Measurements from ENCODE around the gene KREMEN1. TPM values are rescaled to one million over a fixed set of nuclear protein-coding genes. Genes with fewer than 3 reads are reported as not detected.

Gene KREMEN1
- total RNA-seq, 1 experiment from 2014 or later = 2.7 TPM

DNA sequence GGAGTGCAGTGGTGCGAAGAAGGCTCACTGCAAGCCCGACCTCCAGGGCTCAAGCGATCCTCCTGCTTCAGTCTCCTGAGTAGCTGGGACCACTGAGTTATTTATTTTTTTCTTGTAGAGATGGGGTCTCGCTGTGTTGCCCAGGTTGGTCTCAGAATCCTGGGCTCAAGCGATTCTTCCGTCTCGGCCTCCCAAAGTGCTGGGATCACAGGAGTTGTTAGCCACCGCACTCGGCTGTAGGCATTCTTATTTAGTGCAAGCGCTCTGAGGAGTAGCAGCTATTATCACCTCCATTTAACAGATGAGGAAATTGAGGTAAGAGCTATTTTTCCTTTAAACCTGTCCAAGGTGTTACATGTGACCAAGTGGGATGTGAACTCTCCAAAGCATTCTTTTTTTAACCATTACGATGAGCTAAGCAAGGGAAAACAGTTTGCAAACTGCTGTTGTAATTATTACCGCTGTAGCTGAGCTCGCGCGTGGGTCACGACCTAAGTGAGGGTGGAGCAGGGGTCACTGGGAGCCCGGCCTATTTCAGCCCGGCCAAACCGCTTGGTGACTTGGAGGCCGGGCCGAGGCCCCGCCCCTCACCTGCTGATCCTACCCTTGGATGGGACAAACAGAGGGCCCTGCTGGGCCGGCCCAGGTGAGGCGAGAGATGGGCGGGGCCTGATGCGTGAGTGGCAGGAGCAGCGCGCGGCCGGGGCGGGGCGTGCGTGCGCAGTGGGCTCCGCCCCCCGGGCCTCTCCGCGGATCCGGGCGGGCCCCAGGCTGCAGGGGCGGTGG is 449 bp upstream of the KREMEN1 start:
- no peaks in the 10 kb centered on the region for H3K9me2 ChIP-seq (replicated peaks; ENCODE audit: low read length)
- ATAC-seq (peak; percentile 93), DNase-seq (peak; percentile 89)
- no TSS peak for BruUV-seq (replicated peaks)
- TF ChIP-seq, protein P1, sequence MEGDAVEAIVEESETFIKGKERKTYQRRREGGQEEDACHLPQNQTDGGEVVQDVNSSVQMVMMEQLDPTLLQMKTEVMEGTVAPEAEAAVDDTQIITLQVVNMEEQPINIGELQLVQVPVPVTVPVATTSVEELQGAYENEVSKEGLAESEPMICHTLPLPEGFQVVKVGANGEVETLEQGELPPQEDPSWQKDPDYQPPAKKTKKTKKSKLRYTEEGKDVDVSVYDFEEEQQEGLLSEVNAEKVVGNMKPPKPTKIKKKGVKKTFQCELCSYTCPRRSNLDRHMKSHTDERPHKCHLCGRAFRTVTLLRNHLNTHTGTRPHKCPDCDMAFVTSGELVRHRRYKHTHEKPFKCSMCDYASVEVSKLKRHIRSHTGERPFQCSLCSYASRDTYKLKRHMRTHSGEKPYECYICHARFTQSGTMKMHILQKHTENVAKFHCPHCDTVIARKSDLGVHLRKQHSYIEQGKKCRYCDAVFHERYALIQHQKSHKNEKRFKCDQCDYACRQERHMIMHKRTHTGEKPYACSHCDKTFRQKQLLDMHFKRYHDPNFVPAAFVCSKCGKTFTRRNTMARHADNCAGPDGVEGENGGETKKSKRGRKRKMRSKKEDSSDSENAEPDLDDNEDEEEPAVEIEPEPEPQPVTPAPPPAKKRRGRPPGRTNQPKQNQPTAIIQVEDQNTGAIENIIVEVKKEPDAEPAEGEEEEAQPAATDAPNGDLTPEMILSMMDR (conservative IDR thresholded peaks at IDR 0.05; ENCODE audit: low read depth, low read length) = no peak
- TF ChIP-seq EZH2 (IDR thresholded peaks at IDR 0.05; ENCODE audit: low read length, unreplicated experiment) = no peak
- no peak for TF ChIP-seq EZH2phosphoT487 (IDR thresholded peaks at IDR 0.05; ENCODE audit: borderline replicate concordance, low read length)
- ChIA-PET POLR2A (ENCODE audit: unreplicated experiment) (interaction anchor here (0.6 kb wide), 1 partner anchor 38 kb away, joined by 11 read pairs; no protein-coding TSS in a partner anchor), CTCF (no interaction called here)
- no peak overlapping the region for H3K27ac ChIP-seq (ENCODE audit: low read length)
- no peaks in the 10 kb centered on the region for H3K9me3 ChIP-seq (ENCODE audit: low read length)
- no peaks in the 10 kb centered on the region for H4K20me1 ChIP-seq (ENCODE audit: low read length)
- peak overlapping the region; percentile 86 for H3K4me2 ChIP-seq (ENCODE audit: low read length)
- H2AFZ ChIP-seq (ENCODE audit: low read length) = peak overlapping the region; percentile 38; the same call in 1 of the 2 replicates
- H3K9ac ChIP-seq (ENCODE audit: low read length) = no peak overlapping the region
- no peaks in the 10 kb centered on the region for H3K36me3 ChIP-seq (ENCODE audit: low read depth, low read length)
- H3F3A ChIP-seq (ENCODE audit: low read length, unreplicated experiment) = no peaks in the 10 kb centered on the region
- intact Hi-C loops (cut with micrococcal nuclease) = loop anchor here (10.0 kb wide), 1 partner anchor 82 kb away; no protein-coding TSS in a partner anchor
- no peaks in the 10 kb centered on the region for H3K27me3 ChIP-seq (ENCODE audit: low read length)
- H3K4me1 ChIP-seq (ENCODE audit: insufficient read depth, low read length) = peaks cover 10% of the 10 kb centered on the region; the same call in 1 of the 2 replicates
- no peaks in the 10 kb centered on the region for H3K79me2 ChIP-seq (ENCODE audit: low read length)
- peak overlapping the region; percentile 47; the same call in 1 of the 2 replicates for H3K4me3 ChIP-seq (ENCODE audit: low read length)

DNA sequence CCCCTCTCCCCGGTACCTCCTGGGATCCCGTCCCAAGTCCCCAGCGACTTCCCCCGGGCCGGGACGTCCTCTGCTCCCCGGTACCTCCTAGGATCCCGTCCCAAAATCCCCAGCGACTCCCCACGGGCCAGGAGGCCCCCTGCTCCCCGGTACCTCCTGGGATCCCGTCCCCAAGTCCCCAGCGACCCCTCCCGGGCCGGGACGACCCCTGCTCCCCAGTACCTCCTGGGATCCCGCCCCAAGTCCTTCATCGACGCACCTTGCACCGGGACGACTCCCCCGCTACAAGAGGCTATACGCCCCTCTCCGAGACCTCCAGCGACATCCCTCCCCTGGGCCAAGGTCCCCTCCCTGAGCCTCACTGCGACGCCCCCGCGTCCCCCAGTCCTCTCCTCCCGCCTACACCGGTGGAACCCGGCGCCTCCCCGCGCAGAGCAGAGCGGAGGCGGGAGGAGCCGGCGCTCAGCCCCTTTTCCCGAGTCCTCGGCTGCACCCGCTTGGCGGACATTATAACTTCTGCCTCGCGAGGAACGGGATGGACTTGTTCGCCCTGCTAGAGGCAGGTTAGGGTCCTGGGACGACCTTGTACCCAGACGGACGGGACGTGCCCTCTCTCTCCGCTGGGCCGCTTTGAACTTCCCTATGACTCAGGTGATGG is 912 bp downstream of the KREMEN1 start:
- BruUV-seq (replicated peaks) = no TSS peak

More for the DNA sequence above, 912 bp downstream of the KREMEN1 start:
- H3K9ac ChIP-seq (ENCODE audit: low read length) = no peak overlapping the region
- ChIA-PET POLR2A (ENCODE audit: unreplicated experiment) (no interaction called here), CTCF (no interaction called here)
- no peaks in the 10 kb centered on the region for H3K9me2 ChIP-seq (replicated peaks; ENCODE audit: low read length)
- no peaks in the 10 kb centered on the region for H3K79me2 ChIP-seq (ENCODE audit: low read length)
- no peaks in the 10 kb centered on the region for H3K36me3 ChIP-seq (ENCODE audit: low read depth, low read length)
- intact Hi-C loops (cut with micrococcal nuclease) = loop anchor here (10.0 kb wide), 1 partner anchor 81 kb away; no protein-coding TSS in a partner anchor
- H3K9me3 ChIP-seq (ENCODE audit: low read length) = no peaks in the 10 kb centered on the region
- DNase-seq (no peak), ATAC-seq (no peak)
- H3K4me1 ChIP-seq (ENCODE audit: insufficient read depth, low read length) = peaks cover 10% of the 10 kb centered on the region; the same call in 1 of the 2 replicates
- no peak overlapping the region for H3K27ac ChIP-seq (ENCODE audit: low read length)
- H3K4me3 ChIP-seq (ENCODE audit: low read length) = peak overlapping the region; percentile 63
- no peaks in the 10 kb centered on the region for H3F3A ChIP-seq (ENCODE audit: low read length, unreplicated experiment)
- peak overlapping the region; percentile 61; the same call in 1 of the 2 replicates for H2AFZ ChIP-seq (ENCODE audit: low read length)
- no peaks in the 10 kb centered on the region for H4K20me1 ChIP-seq (ENCODE audit: low read length)
- H3K4me2 ChIP-seq (ENCODE audit: low read length) = peak overlapping the region; percentile 85
- no peaks in the 10 kb centered on the region for H3K27me3 ChIP-seq (ENCODE audit: low read length)
- TF ChIP-seq, protein P1 (conservative IDR thresholded peaks at IDR 0.05; ENCODE audit: low read depth, low read length) = no peak
- TF ChIP-seq EZH2phosphoT487 (IDR thresholded peaks at IDR 0.05; ENCODE audit: borderline replicate concordance, low read length) (no peak), EZH2 (IDR thresholded peaks at IDR 0.05; ENCODE audit: low read length, unreplicated experiment) (no peak)

Data from PC-3 (cell line).